GM18498 (cell line): ENCODE measurements around the gene BICRAL.
"Not testable (repeated sequence)": the region's sequence is repeated elsewhere in the genome, so short reads cannot be mapped to it uniquely, and the experiment has no call there.

Source experiments
- ATAC-seq: cut with Tn5 transposase; IDR thresholded peaks from one replicate; pipeline ENCODE4 v1.9.1; 2021; ENCODE audit warnings: mild to moderate bottlenecking, moderate library complexity; ENCODE audit not compliant: unreplicated experiment

BICRAL gene

GRCh38 chr6:42831237-42831636, 49.4 kb downstream of the BICRAL start:
- ATAC-seq, result no peak

GRCh38 chr6:42834056-42834455, 52.2 kb downstream of the BICRAL start:
- ATAC-seq, result no peak

- no peak for ATAC-seq
Observed at GRCh38 chr6:42841844-42842584, 60.2 kb downstream of the BICRAL start.

- ATAC-seq, result no peak
Observed at GRCh38 chr6:42845327-42845694, 63.5 kb downstream of the BICRAL start.

GRCh38 chr6:42846505-42846904, 64.7 kb downstream of the BICRAL start:
- ATAC-seq, result no peak

GRCh38 chr6:42848700-42849099, 66.8 kb downstream of the BICRAL start:
- no peak for ATAC-seq

- ATAC-seq, result no peak
Observed at GRCh38 chr6:42851599-42851998, 69.7 kb downstream of the BICRAL start.

GRCh38 chr6:42860036-42860435, 78.2 kb downstream of the BICRAL start:
- no peak for ATAC-seq

GRCh38 chr6:42860481-42860880, 78.6 kb downstream of the BICRAL start:
- ATAC-seq, result no peak

- no peak for ATAC-seq
Observed at GRCh38 chr6:42864602-42865001, 82.8 kb downstream of the BICRAL start.

GRCh38 chr6:42870145-42870936, 88.5 kb downstream of the BICRAL start:
- no peak for ATAC-seq

GRCh38 chr6:42871711-42872110, 89.9 kb downstream of the BICRAL start:
- ATAC-seq, result no peak

- no peak for ATAC-seq
Observed at GRCh38 chr6:42873313-42873712, 91.5 kb downstream of the BICRAL start.

GRCh38 chr6:42877695-42878094, 95.8 kb downstream of the BICRAL start:
- ATAC-seq, result no peak

GRCh38 chr6:42879372-42880239, 97.8 kb downstream of the BICRAL start, which contains the start of gene RPL7L1:
RPL7L1 (plus strand) TSS chr6:42879616; CDS start chr6:42879911, 295 bp downstream.
- peak; percentile 90 for ATAC-seq

- not testable (repeated sequence) for ATAC-seq
Observed at GRCh38 chr6:42880240-42880817, 98.5 kb downstream of the BICRAL start.

GRCh38 chr6:42880871-42881270, 99.0 kb downstream of the BICRAL start:
- not testable (repeated sequence) for ATAC-seq

GRCh38 chr6:42885702-42886101, 103.8 kb downstream of the BICRAL start:
- no peak for ATAC-seq

- ATAC-seq, result not testable (repeated sequence)
Observed at GRCh38 chr6:42888201-42888600, 106.3 kb downstream of the BICRAL start.

- ATAC-seq, result no peak
Observed at GRCh38 chr6:42889815-42890214, 108.0 kb downstream of the BICRAL start.
